Fibroblast of upper back skin (primary cell): ENCODE measurements around the gene DNM1.

Experiments used
- DNase-seq: peaks from one replicate; pipeline ENCODE4 v3.0.0-alpha.2; 2013

DNM1 gene

GRCh38 chr9:128280084-128280622 is 77.0 kb downstream of the DNM1 start:
- DNase-seq, result no peak

GRCh38 chr9:128282500-128282899 is 79.3 kb downstream of the DNM1 start:
- peak; percentile 72 for DNase-seq

DNA sequence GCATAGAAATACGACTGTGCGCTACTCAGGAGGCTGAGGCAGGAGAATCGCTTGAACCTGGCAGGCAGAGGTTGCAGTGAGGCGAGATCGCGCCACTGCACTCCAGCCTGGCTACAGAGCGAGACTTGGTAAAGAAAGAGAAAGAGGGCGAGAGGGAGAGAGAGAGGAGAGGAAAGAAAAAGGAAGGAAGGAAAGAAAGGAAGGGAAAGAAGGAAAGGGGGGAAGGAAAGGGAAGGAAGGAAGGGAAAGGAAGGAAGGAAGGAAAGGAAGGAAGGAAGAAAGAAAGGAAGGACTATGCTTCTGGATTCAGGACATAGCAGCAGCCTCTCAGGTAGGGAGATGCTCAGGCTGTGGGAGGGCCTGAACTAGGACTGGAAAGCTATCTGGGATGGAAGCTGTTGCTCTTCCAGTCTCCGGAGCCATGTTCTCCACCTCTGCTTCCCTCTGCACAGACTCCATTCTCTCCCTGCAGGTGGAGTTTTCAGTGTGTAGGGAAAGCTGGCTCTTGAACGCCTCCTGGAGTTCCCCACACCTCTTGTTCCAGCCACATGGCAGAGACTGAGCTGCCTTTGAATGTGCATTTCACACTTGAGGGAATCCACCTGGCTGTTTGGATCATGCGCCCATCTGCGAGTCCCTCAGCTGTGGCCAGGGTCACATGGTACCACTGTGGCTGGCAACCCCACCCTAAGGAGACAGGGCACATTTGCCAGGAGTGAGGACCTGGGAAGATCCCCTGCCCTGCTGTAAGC is 82.0 kb downstream of the DNM1 start:
- no peak for DNase-seq

- peak; percentile 40 for DNase-seq
Observed at GRCh38 chr9:128286440-128286839, 83.3 kb downstream of the DNM1 start.

DNA sequence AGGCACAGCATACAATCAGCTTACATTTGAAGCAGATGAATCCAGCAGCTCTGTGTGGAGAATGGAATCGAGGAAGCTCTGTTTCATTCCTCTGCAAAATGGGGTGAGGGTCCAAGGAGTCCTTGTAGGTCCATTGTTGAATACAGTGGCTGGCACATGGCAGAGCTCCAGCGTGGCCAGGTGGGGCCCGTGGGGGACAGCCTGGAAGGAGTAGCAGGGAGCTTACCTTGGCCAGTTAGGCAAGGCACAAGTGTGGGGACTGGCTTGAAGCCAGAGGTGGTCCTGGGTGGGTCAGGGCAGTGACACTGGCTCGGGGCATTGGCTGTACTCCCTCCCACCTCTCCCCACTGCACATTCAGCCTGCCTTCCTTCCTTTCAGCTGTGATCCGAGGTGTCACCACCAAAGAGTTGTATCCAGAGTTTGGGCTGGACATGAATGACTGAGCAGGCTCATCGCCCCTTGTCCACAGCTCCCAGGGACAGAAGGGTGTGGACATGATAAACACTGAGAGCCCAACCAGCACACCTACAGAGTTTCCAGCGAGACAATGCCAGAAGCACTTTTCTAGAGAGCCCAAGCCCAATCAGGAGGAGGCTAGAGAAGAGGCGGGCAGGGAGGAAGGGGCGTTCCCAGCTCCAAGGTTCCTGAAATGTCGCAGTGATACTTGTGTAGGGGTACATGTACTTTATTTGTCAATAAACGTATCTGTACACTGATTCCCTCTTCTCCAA is 85.3 kb downstream of the DNM1 start:
- DNase-seq, result no peak

DNA sequence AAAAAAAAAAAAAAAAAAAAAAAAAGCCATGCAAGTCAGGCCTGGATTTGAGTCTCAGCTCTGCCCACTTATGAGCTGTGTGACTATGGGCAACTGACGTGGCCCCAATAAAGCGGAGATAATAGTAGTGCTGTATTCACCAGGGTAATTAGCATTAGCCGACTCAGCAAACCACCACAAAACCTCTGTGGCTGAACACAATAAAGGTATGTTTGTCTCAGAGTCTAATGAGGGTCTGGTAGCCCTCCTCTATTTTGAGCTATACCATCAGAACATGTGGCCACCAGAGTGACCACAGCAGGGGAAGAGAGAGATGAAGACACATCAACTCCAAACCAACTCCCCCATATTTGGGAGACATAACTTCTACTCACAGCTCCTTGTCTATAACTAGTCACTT is 88.8 kb downstream of the DNM1 start:
- no peak for DNase-seq

GRCh38 chr9:128293091-128293490 is 89.9 kb downstream of the DNM1 start:
- DNase-seq, result no peak

DNA sequence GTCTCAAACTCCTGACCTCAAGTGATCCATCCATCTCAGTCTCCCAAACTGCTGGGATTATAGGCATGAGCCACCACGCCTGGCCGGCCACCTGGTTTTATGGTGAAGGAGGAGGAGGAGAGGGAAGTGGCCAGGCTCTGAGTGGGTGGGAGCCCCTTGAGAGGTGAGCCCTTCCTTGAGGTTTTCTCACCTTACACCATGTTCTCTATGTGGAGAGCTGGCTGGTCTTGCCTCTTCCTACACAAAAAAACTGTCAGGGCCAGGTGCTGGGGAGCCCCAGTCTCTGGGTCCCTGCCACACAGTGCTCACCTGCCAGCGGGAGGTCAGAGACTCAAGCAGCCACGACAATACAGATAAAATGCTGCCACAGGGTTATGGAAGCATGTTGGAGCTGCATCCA is 91.0 kb downstream of the DNM1 start:
- no peak for DNase-seq

DNA sequence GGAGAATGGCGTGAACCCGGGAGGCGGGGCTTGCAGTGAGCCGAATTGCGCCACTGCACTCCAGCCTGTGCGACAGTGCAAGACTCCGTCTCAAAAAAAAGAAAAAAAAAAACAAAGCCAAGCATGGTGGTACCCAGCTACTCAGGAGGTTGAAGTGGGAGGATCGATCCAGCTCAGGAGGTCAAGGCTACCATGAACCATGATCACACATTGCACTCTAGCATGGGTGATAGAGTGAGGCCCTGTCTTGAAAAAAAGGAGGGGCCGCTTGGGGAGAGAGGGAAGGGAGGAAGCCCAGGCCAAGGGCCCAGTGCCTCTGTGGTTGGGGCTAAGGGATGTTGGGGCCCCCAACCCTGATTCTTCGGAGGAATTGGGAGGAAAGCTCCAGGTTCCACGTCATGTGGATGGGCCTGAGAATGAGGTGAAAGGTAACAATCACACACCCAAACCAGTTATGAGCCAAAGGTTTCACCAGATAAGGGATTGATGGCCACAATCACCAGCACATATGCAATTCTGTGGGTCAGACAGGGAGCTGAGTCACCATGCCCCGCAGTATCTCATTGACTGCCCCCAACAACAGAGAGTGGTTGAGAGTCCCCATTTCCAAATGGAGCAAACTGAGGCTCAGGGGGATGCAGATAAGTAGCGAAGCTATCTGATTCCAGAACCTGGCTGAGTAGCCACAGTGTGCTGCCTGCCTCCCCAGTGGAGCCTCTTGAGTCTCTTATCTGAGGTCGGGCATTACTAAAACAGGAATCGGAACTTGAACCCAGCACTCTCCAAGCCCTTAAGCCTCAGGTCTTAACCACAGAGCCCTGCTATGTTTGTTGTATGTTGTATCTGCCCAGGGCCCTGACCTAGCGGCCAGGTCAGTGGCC is 93.4 kb downstream of the DNM1 start:
- DNase-seq, result no peak

- DNase-seq, result no peak
Observed at GRCh38 chr9:128297221-128297773, 94.1 kb downstream of the DNM1 start.

DNA sequence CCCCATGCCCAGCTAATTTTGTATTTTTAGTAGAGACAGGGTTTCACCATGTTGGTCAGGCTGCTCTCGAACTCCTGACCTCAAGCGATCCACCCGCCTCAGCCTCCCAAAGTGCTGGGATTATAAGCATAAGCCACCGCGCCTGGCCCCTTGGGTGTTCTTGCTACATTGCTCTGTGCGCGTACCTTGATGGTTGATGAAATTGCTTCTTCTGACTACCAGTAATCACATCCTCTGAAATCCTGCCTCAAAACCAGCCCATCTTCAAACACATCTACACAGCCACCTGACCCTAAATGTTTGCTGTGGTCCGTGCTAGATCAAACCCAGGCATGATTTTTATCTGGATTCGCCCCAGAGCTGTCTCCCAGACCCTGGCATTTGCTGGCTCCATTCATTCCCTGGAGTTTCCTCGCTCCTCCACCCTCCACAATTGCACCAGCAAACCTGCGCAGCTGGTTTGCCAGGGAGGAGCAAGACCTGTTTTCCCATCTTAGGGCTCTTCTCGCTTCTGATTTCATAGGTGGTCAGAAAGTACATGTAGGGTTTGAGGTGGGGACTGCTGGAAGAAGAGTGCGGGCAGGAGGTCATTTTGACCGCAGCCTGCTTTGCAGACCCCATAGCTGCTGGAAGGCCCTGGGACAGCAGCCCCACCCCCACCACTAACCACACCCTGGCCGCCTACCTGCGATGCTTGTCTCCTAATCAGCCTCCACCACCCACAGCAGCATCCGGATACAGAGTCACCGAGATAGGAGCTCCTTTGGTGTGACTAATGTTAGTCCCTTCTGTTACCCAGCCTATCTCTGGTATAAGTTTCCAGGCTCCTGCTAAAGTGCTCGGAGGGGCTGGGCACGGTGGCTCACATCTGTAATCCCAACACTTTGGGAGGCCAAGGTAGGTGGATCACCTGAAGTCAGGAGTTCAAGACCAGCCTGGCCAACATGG is 95.6 kb downstream of the DNM1 start:
- no peak for DNase-seq

GRCh38 chr9:128304136-128304970 is 101.2 kb downstream of the DNM1 start:
- peak; percentile 11 for DNase-seq
